Testis (tissue), 2 donors: ENCODE data around the gene KCNK10.

ENCODE experiments used
- CTCF ChIP-seq, 3 experiments: fragments of 450-650 bp in 2 of 3; fragments of 200-600 bp in 1 of 3; sonication (generic) in 1 of 3; IDR thresholded peaks; one replicate each; pipeline ENCODE4 v1.5.1; 2016 to 2019; ENCODE audit warnings: antibody characterized with exemption in 3 of 3, mild to moderate bottlenecking in 2 of 3, moderate library complexity in 1 of 3
- POLR2A ChIP-seq: fragments of 450-650 bp; IDR thresholded peaks from one replicate; pipeline ENCODE4 v1.6.1; 2017; ENCODE audit warnings: antibody characterized with exemption, mild to moderate bottlenecking, moderate library complexity

GRCh38 chr14:88247228-88247627 lies 75.8 kb downstream of the KCNK10 start:
- TF ChIP-seq CTCF (IDR thresholded peaks at IDR 0.05) = no peak
- TF ChIP-seq POLR2A = no peak
